ENCODE measurements around the gene SPEM3.

DNA sequence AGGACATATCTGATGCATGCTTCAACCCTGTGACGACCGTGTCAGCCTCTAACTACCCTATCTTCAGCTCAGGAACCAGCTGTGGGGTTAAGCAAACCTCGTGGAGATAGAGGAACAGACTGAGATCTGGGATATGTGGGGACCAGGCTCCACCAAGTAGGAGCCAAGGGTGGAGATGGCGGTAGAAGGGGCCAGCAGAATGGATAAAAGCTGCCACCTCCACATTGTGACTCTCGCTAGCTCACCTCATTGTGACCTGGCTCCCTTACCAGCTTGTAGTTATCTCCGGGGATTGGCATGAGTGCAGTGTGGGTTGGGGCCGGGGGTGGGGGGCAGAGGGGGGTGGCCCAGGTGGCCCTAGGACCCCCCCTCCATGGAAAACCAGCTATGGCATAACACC lies 3.3 kb upstream of the SPEM3 start, which contains the start of gene SPEM2:
- TF ChIP-seq, protein P1, sequence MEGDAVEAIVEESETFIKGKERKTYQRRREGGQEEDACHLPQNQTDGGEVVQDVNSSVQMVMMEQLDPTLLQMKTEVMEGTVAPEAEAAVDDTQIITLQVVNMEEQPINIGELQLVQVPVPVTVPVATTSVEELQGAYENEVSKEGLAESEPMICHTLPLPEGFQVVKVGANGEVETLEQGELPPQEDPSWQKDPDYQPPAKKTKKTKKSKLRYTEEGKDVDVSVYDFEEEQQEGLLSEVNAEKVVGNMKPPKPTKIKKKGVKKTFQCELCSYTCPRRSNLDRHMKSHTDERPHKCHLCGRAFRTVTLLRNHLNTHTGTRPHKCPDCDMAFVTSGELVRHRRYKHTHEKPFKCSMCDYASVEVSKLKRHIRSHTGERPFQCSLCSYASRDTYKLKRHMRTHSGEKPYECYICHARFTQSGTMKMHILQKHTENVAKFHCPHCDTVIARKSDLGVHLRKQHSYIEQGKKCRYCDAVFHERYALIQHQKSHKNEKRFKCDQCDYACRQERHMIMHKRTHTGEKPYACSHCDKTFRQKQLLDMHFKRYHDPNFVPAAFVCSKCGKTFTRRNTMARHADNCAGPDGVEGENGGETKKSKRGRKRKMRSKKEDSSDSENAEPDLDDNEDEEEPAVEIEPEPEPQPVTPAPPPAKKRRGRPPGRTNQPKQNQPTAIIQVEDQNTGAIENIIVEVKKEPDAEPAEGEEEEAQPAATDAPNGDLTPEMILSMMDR (conservative IDR thresholded peaks at IDR 0.05): no peak
- TF ChIP-seq ZFX (IDR thresholded peaks at IDR 0.05): no peak

Data from C4-2B (cell line).